Right lobe of liver (tissue), 6 donors: ENCODE measurements around the gene NPFFR1. TPM values are rescaled to one million over a fixed set of nuclear protein-coding genes. Genes with fewer than 3 reads are reported as not detected.

Source experiments
- ATAC-seq, 4 donors: fragments of 200-7000 bp; cut with Tn5 transposase; one replicate each; pipeline ENCODE4 v1.9.1; 2020; ENCODE audit warnings: mild to moderate bottlenecking in 4 of 4, moderate library complexity in 4 of 4
- DNase-seq, 3 donors: peaks; one replicate each; pipeline ENCODE4 v3.0.0-alpha.2; 2020
- H3K27ac ChIP-seq, 3 donors: fragments of 200-600 bp; one replicate each; pipeline ENCODE4 v1.8.0; 2022
- H3K27me3 ChIP-seq, 2 donors: fragments of 200-600 bp; one replicate each; pipeline ENCODE4 v1.8.0; 2022
- H3K36me3 ChIP-seq, 4 donors: fragments of 200-600 bp; sonication (generic) in 1 of 4; one replicate each; pipeline versions ENCODE4 v1.5.1 to v1.8.0; 2017 to 2022; ENCODE audit warnings: control low read depth in 1 of 4
- H3K4me1 ChIP-seq, 4 donors: fragments of 200-600 bp; sonication (generic) in 1 of 4; one replicate each; pipeline versions ENCODE4 v1.5.1 to v1.8.0; 2017 to 2022; ENCODE audit warnings: control low read depth in 1 of 4
- H3K4me3 ChIP-seq, 3 donors: fragments of 200-600 bp; one replicate each; pipeline ENCODE4 v1.8.0; 2022
- H3K9me3 ChIP-seq, 4 donors: fragments of 200-600 bp; sonication (generic) in 1 of 4; one replicate each; pipeline versions ENCODE4 v1.5.1 to v1.8.0; 2017 to 2022; ENCODE audit warnings: control low read depth in 1 of 4
- POLR2A ChIP-seq: fragments of 450-650 bp; IDR thresholded peaks from one replicate; pipeline ENCODE4 v1.6.1; 2017; ENCODE audit warnings: antibody characterized with exemption, mild to moderate bottlenecking
- WGBS: methylation state at CpG from one replicate; pipeline ENCODE4 v1.1.6; 2018; ENCODE audit warnings: low coverage, low lambda C conversion rate; ENCODE audit not compliant: insufficient coverage; ENCODE audit errors: missing lambda C conversion rate; 5-methylcytosine and 5-hydroxymethylcytosine counted together
- intact Hi-C, 2 donors: fragments of 100-400 bp; cut with DNase I; formaldehyde crosslinking; loops; one replicate each; pipeline versions ENCODE4 v1.11.2 to v1.14.1; 2022
- small RNA-seq, 2 experiments: library from RNA; depleted of rRNA; stranded (forward); fragments of <200 nt; gene quantifications; one replicate each; pipeline ENCODE3, GENCODE V24; 2016
- total RNA-seq, 6 experiments: library from RNA; depleted of rRNA in 2 of 6; stranded (reverse); fragments of >200 nt in 2 of 6; fragmentation: NEBNext Ultra II Directional in 3 of 6; extraction: Animal tissue kit (Norgen Biotek cat#: 25700) in 3 of 6; gene quantifications; one replicate each; pipeline versions ENCODE4 v1.1.0 to v1.2.4, GENCODE V29; 2016 to 2023
- TF ChIP-seq, protein P1 (sequence below), 4 donors: fragments of 200-600 bp in 3 of 4; fragments of 450-650 bp in 1 of 4; IDR thresholded peaks; one replicate each; pipeline versions ENCODE4 v1.5.1 to v1.8.0; 2016 to 2022; ENCODE audit warnings: antibody characterized with exemption in 4 of 4, mild to moderate bottlenecking in 2 of 4
- donor health status: DM: no; HTN: yes; CAD: no.
- donor health status: DM: no; HTN: no; CAD: no.
- donor health status: DM: no; HTN: no; CAD: no.
- donor health status: DM: no; HTN: yes; CAD: no.
- donor health status: DM: no; HTN: yes; CAD: no.

Gene NPFFR1
- total RNA-seq, 6 experiments from 2014 or later, result not detected

DNA sequence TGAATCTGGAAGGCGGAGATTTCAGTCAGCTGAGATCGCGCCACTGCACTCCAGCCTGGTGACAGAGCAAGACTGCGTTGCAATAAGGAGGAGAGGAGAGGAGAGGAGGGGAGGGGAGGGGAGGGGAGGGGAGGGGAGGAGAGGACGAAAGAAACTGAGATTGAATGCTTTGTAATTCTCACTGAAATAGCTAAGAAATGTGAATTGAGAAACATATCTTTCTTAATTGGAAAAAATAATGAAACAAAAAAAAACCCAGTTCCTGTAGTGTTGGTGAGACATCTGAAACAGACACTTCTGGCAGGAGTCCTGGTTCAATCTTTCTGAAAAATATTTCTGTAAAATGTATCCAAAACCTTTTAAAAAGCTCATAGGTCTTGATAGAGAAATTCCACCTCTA lies 77.0 kb downstream of the NPFFR1 start:
- intact Hi-C loops, result no loop called here
- no peaks in the 10 kb centered on the region for H3K27me3 ChIP-seq
- TF ChIP-seq POLR2A, result no peak
- TF ChIP-seq, protein P1, sequence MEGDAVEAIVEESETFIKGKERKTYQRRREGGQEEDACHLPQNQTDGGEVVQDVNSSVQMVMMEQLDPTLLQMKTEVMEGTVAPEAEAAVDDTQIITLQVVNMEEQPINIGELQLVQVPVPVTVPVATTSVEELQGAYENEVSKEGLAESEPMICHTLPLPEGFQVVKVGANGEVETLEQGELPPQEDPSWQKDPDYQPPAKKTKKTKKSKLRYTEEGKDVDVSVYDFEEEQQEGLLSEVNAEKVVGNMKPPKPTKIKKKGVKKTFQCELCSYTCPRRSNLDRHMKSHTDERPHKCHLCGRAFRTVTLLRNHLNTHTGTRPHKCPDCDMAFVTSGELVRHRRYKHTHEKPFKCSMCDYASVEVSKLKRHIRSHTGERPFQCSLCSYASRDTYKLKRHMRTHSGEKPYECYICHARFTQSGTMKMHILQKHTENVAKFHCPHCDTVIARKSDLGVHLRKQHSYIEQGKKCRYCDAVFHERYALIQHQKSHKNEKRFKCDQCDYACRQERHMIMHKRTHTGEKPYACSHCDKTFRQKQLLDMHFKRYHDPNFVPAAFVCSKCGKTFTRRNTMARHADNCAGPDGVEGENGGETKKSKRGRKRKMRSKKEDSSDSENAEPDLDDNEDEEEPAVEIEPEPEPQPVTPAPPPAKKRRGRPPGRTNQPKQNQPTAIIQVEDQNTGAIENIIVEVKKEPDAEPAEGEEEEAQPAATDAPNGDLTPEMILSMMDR (IDR thresholded peaks at IDR 0.05), result no peak
- H3K9me3 ChIP-seq, result no peaks in the 10 kb centered on the region
- H3K36me3 ChIP-seq, result peaks cover 7 to 72% (median 46%) of the 10 kb centered on the region in 4 donors
- no peak overlapping the region for H3K27ac ChIP-seq
- no peak for DNase-seq
- WGBS, result 95% methylated on average over 4 of the region's 5 CpGs
- no peak for ATAC-seq
- H3K4me1 ChIP-seq, result no peaks in the 10 kb centered on the region
- no peak overlapping the region for H3K4me3 ChIP-seq

DNA sequence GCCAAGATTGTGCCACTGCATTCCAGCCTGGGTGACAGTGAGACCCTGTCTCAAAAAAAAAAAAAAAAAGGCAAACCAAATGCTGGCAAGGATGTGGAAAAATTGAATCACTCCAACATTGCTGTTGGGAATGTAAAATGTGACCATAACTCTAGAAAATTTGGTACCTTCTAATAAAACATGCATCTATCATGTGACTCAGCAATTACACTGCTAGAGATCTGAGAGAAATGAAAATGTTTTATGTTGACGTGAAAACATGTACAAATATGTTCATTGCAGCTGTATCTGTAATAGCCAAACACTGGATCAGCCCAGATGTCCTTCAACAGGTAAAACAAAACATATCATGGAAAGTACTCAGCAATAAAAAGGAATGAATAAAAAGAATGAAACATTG lies 82.7 kb downstream of the NPFFR1 start:
- no peak overlapping the region for H3K27ac ChIP-seq
- TF ChIP-seq, protein P1 (IDR thresholded peaks at IDR 0.05), result no peak
- no peak for TF ChIP-seq POLR2A
- H3K4me3 ChIP-seq, result no peak overlapping the region
- no peak for DNase-seq
- intact Hi-C loops, result no loop called here
- no peak for ATAC-seq
- 92% methylated on average over 1 of the region's 1 CpG for WGBS
- no peaks in the 10 kb centered on the region for H3K4me1 ChIP-seq
- no peaks in the 10 kb centered on the region for H3K27me3 ChIP-seq
- peaks cover 0 to 54% (median 27%) of the 10 kb centered on the region in 4 donors for H3K36me3 ChIP-seq
- H3K9me3 ChIP-seq, result no peaks in the 10 kb centered on the region

DNA sequence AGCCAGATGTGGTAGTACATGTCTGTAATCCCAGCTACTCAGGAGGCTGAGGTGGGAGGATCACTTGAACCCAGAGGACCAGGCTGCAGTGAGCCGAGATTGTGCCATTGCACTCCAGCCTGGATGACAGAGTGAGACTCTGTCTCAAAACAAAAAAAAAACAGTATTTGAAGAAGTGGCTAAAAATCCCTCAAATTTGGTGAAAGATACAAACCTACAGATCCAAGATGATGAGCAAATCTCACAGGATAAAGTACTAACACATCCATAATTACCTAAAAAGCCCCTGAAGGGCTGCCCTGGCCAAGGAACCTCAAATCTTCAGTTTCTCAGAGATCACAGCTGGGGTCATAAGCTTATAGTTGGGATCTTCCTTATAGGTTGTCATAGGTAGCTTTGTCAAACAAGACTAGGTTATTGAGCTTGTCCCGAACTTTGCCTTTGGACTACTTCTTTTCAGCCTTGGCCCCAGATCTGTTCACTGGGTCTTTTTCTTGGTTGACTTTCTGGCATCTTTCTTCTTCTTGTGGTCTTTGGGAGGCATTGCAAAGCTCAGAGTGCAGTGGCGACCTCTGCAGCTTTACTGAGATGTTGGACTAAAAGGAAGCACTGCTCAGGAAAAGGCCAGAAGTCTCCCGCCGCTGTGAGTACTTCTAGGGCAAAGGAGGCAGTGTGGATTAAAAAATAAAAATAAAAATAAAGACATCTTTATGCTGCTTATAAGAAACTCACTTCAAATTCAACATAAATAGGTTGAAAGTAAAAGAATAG lies 84.9 kb downstream of the NPFFR1 start:
- DNase-seq (no peak), ATAC-seq (no peak)
- no peak for TF ChIP-seq POLR2A
- TF ChIP-seq, protein P1 (IDR thresholded peaks at IDR 0.05), result no peak
- Histone ChIP-seq H3K4me3 (no peak overlapping the region), H3K36me3 (peaks cover 0 to 43% (median 17%) of the 10 kb centered on the region in 4 donors), H3K9me3 (no peaks in the 10 kb centered on the region), H3K27ac (no peak overlapping the region), H3K27me3 (no peaks in the 10 kb centered on the region), H3K4me1 (no peaks in the 10 kb centered on the region)
- WGBS, result 98% methylated on average over 4 of the region's 5 CpGs
- intact Hi-C loops, result no loop called here

Small RNA genes within 50 kb of the gene (small RNA-seq; reads per million reads assigned to genes)
- 0 reads per million in 2 experiments for gene RPS25P9

Other genes starting within 250 kb of the NPFFR1 start
- gene MACROH2A2, start 231.2 kb downstream of the NPFFR1 start, total RNA-seq, result 10 to 100 TPM in 2 of 6 experiments, 1 to 10 TPM in 4; 2.0 to 12.1 (median 5.0) TPM
- 10 to 100 TPM; 11.4 to 23.3 (median 18.2) TPM for gene AIFM2, start 151.2 kb downstream of the NPFFR1 start, total RNA-seq
- 10 to 100 TPM in 2 of 6 experiments, 1 to 10 TPM in 4; 5.3 to 11.1 (median 8.2) TPM for gene TYSND1, start 137.3 kb downstream of the NPFFR1 start, total RNA-seq
- gene SAR1A, start 113.5 kb downstream of the NPFFR1 start, total RNA-seq, result 10 to 100 TPM; 35.3 to 77.5 (median 61.0) TPM
- 100 to 1,000 TPM in 3 of 6 experiments, 10 to 100 TPM in 3; 64.8 to 133 (median 95.7) TPM for gene PPA1, start 50.6 kb downstream of the NPFFR1 start, total RNA-seq
- 10 to 100 TPM in 5 of 6 experiments, 1 to 10 TPM in 1; 9.6 to 22.5 (median 16.6) TPM for gene LRRC20, start 98.6 kb upstream of the NPFFR1 start, total RNA-seq
- gene EIF4EBP2, start 120.1 kb upstream of the NPFFR1 start, total RNA-seq, result 10 to 100 TPM; 21.0 to 80.8 (median 56.7) TPM
- not detected for gene NODAL, start 157.7 kb upstream of the NPFFR1 start, total RNA-seq
- gene PALD1, start 194.8 kb upstream of the NPFFR1 start, total RNA-seq, result 1 to 10 TPM in 4 of 6 experiments, under 1 TPM in 2; 0.81 to 2.9 (median 1.3) TPM